Activated CD4-positive, alpha-beta T cell treated with anti-CD3 and anti-CD28 coated beads, Interleukin-2, Interleukin-6, amounts not matched to agents 100 ng/mL and 50 ng/mL, durations not matched to agents 16 hours and 8 hours (primary cell): ENCODE measurements around the gene DDR2.
A peak's percentile ranks its signal among the peaks of the same experiment; 100 is the strongest.
"Not testable (repeated sequence)": the region's sequence is repeated elsewhere in the genome, so short reads cannot be mapped to it uniquely, and the experiment has no call there.

Experiments used
- DNase-seq: peaks from one replicate; pipeline ENCODE4 v3.0.0-alpha.2; 2020

Gene DDR2

GRCh38 chr1:162632217-162632666 is at the start of gene DDR2:
TSS of gene DDR2 (plus strand) at chr1:162632464. CDS start at chr1:162719064, 86,600 bp downstream.
- no peak for DNase-seq

- not testable (repeated sequence) for DNase-seq
Observed at GRCh38 chr1:162582901-162583300, 49.4 kb upstream of the DDR2 start.

GRCh38 chr1:162585101-162585500 is 47.2 kb upstream of the DDR2 start:
- DNase-seq = not testable (repeated sequence)

GRCh38 chr1:162587347-162587746 is 44.9 kb upstream of the DDR2 start:
- no peak for DNase-seq

GRCh38 chr1:162587761-162588260 is 44.5 kb upstream of the DDR2 start:
- DNase-seq = no peak

- DNase-seq = no peak
Observed at GRCh38 chr1:162590101-162590500, 42.2 kb upstream of the DDR2 start.

GRCh38 chr1:162590686-162591085 is 41.6 kb upstream of the DDR2 start:
- no peak for DNase-seq

- DNase-seq = no peak
Observed at GRCh38 chr1:162596514-162597170, 35.6 kb upstream of the DDR2 start.

- DNase-seq = no peak
Observed at GRCh38 chr1:162599451-162599850, 32.8 kb upstream of the DDR2 start.

GRCh38 chr1:162603117-162603516 is 29.1 kb upstream of the DDR2 start:
- DNase-seq = not testable (repeated sequence)

GRCh38 chr1:162605225-162605927 is 26.9 kb upstream of the DDR2 start:
- no peak for DNase-seq

GRCh38 chr1:162609306-162609705 is 23.0 kb upstream of the DDR2 start:
- DNase-seq = no peak

- DNase-seq = no peak
Observed at GRCh38 chr1:162612606-162613400, 19.5 kb upstream of the DDR2 start.

GRCh38 chr1:162616848-162617247 is 15.4 kb upstream of the DDR2 start:
- DNase-seq = no peak

GRCh38 chr1:162617513-162617912 is 14.8 kb upstream of the DDR2 start:
- DNase-seq = no peak

- no peak for DNase-seq
Observed at GRCh38 chr1:162619076-162619475, 13.2 kb upstream of the DDR2 start.

- DNase-seq = no peak
Observed at GRCh38 chr1:162621256-162621655, 11.0 kb upstream of the DDR2 start.

GRCh38 chr1:162625679-162626078 is 6.6 kb upstream of the DDR2 start:
- no peak for DNase-seq

GRCh38 chr1:162626094-162626493 is 6.2 kb upstream of the DDR2 start:
- no peak for DNase-seq

- peak; percentile 17 for DNase-seq
Observed at GRCh38 chr1:162626761-162627160, 5.5 kb upstream of the DDR2 start.

- DNase-seq = peak; percentile 30
Observed at GRCh38 chr1:162627662-162628296, 4.5 kb upstream of the DDR2 start.

GRCh38 chr1:162629077-162629627 is 3.1 kb upstream of the DDR2 start:
- DNase-seq = no peak

- DNase-seq = no peak
Observed at GRCh38 chr1:162629651-162630050, 2.6 kb upstream of the DDR2 start.
